Vagina (tissue), 2 donors: ENCODE measurements around the gene F7.
"Not testable (repeated sequence)": the region's sequence is repeated elsewhere in the genome, so short reads cannot be mapped to it uniquely, and the experiment has no call there.

Source experiments
- CTCF ChIP-seq, 3 experiments: fragments of 450-650 bp in 2 of 3; fragments of 200-600 bp in 1 of 3; sonication (generic) in 1 of 3; IDR thresholded peaks; one replicate each; pipeline ENCODE4 v1.5.1; 2017 to 2019; ENCODE audit warnings: antibody characterized with exemption in 3 of 3, mild to moderate bottlenecking in 2 of 3, moderate library complexity in 2 of 3
- POLR2A ChIP-seq, 2 donors: fragments of 450-650 bp; IDR thresholded peaks; one replicate each; pipeline ENCODE4 v1.6.1; 2017; ENCODE audit warnings: antibody characterized with exemption in 2 of 2, mild to moderate bottlenecking in 2 of 2, moderate library complexity in 2 of 2

DNA sequence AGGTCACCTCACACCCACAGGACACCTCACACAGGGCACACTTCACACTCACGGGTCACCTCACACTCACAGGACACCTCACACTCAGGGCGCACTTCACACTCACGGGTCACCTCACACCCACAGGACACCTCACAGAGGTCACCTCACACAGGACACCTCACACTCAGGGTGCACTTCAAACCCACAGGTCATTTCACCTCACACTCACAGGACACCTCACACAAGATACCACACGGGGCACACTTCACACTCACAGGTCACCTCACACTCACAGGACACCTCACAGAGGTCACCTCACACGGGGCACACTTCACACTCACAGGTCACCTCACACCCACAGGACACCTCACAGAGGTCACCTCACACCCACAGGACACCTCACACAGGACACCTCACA, 6.2 kb downstream of the F7 start:
- not testable (repeated sequence) for TF ChIP-seq CTCF, POLR2A (IDR thresholded peaks at IDR 0.05)
